PC-9 (cell line): ENCODE data around the gene MRC2. TPM values are rescaled to one million over a fixed set of nuclear protein-coding genes. Genes with fewer than 3 reads are reported as not detected.

Experiments used
- BruUV-seq: library from RNA; stranded (reverse); fragments of 400-500 nt; replicated peaks from 2 replicates; lab custom pipeline; 2021; lab: Mats Ljungman, UMichigan
- CTCF ChIA-PET: fragments of 300-600 bp; sonication (Branson Sonifier 250); formaldehyde crosslinking; loops from one replicate; lab custom pipeline; 2022; ENCODE audit warnings: antibody characterized with exemption; lab: Charles Lee
- POLR2A ChIA-PET: fragments of 300-600 bp; sonication (Branson Sonifier 250); formaldehyde crosslinking; loops from one replicate; lab custom pipeline; 2022; ENCODE audit warnings: antibody characterized with exemption; ENCODE audit not compliant: unreplicated experiment; lab: Charles Lee
- DNase-seq, 2 experiments: peaks; one replicate each; pipeline versions ENCODE4 v3.0.0 to v3.0.0-alpha.2; 2015 to 2022; ENCODE audit warnings: mixed read lengths in 1 of 2
- H2AFZ ChIP-seq: fragments of 200-600 bp; sonication (generic); 2 replicates; pipeline ENCODE4 v1.8.1; 2017; ENCODE audit warnings: antibody characterized with exemption
- H3F3A ChIP-seq: fragments of 200-600 bp; sonication (generic); 2 replicates; pipeline ENCODE4 v1.8.1; 2017; ENCODE audit warnings: antibody characterized with exemption, mild to moderate bottlenecking, low read depth; ENCODE audit not compliant: insufficient read depth
- H3K27ac ChIP-seq: fragments of 200-600 bp; sonication (generic); 2 replicates; pipeline ENCODE4 v1.6.1; 2016; ENCODE audit warnings: mixed run types
- H3K27me3 ChIP-seq: fragments of 200-600 bp; sonication (generic); 2 replicates; pipeline ENCODE4 v1.6.1; 2016; ENCODE audit warnings: low read depth, mixed run types; ENCODE audit not compliant: insufficient read depth
- H3K36me3 ChIP-seq: fragments of 200-600 bp; sonication (generic); 2 replicates; pipeline ENCODE4 v1.6.1; 2016; ENCODE audit warnings: low read depth, mixed run types
- H3K4me1 ChIP-seq: fragments of 200-600 bp; sonication (generic); replicated peaks from 2 replicates; pipeline ENCODE4 v1.6.1; 2016; ENCODE audit warnings: mixed run types; ENCODE audit not compliant: insufficient read depth
- H3K4me2 ChIP-seq: fragments of 200-600 bp; sonication (generic); 2 replicates; pipeline ENCODE4 v1.6.1; 2017; ENCODE audit warnings: mixed run types
- H3K4me3 ChIP-seq: fragments of 200-600 bp; sonication (generic); 2 replicates; pipeline ENCODE4 v1.6.1; 2016; ENCODE audit warnings: mixed run types
- H3K79me2 ChIP-seq: fragments of 200-600 bp; sonication (generic); 2 replicates; pipeline ENCODE4 v1.6.1; 2017; ENCODE audit warnings: low read depth, mixed run types
- H3K9me2 ChIP-seq: fragments of 200-600 bp; sonication (generic); 2 replicates; pipeline ENCODE4 v1.8.1; 2017; ENCODE audit warnings: mild to moderate bottlenecking; ENCODE audit not compliant: insufficient read depth
- H3K9me3 ChIP-seq: fragments of 200-600 bp; sonication (generic); 2 replicates; pipeline ENCODE4 v1.8.1; 2016; ENCODE audit warnings: low read depth; ENCODE audit not compliant: insufficient read depth
- H4K20me1 ChIP-seq: fragments of 200-600 bp; sonication (generic); 2 replicates; pipeline ENCODE4 v1.8.1; 2017; ENCODE audit not compliant: insufficient read depth
- CTCF ChIP-seq: fragments of 200-600 bp; sonication (generic); conservative IDR thresholded peaks from 2 replicates; pipeline ENCODE4 v1.6.1; 2017; ENCODE audit warnings: mixed run types, antibody characterized with exemption, mild to moderate bottlenecking, moderate library complexity
- EZH2 ChIP-seq: fragments of 200-600 bp; sonication (generic); IDR thresholded peaks from 2 replicates; pipeline ENCODE4 v1.8.0; 2017; ENCODE audit warnings: antibody characterized with exemption, low read depth
- intact Hi-C: fragments of 100-400 bp; cut with micrococcal nuclease; formaldehyde crosslinking; loops from one replicate; pipeline ENCODE4 v1.10.0; 2022; ENCODE audit not compliant: unreplicated experiment
- total RNA-seq: library from RNA; stranded (reverse); gene quantifications from 2 replicates; pipeline ENCODE4 v1.2.3, GENCODE V29; 2021

Gene MRC2
- total RNA-seq, 1 experiment from 2014 or later, result 1.0 TPM

GRCh38 chr17:62615503-62615902 is 12.0 kb upstream of the MRC2 start:
- Histone ChIP-seq H3K9me3 (no peaks in the 10 kb centered on the region), H3K4me3 (no peak overlapping the region), H3K4me2 (no peak overlapping the region), H2AFZ (no peak overlapping the region), H3K4me1 (no peaks in the 10 kb centered on the region), H3F3A (peaks cover 5% of the 10 kb centered on the region; the same call in 1 of the 2 replicates), H3K27me3 (no peaks in the 10 kb centered on the region), H3K36me3 (peaks cover 8% of the 10 kb centered on the region; the same call in 1 of the 2 replicates), H3K79me2 (no peaks in the 10 kb centered on the region), H3K9me2 (no peaks in the 10 kb centered on the region), H4K20me1 (no peaks in the 10 kb centered on the region), H3K27ac (no peak overlapping the region)
- POLR2A ChIA-PET, result interaction anchor here (0.5 to 0.6 kb wide), 2 partner anchors 824 to 970 kb away, joined by 7 to 33 read pairs; no protein-coding TSS in a partner anchor
- no peak for DNase-seq
- CTCF ChIA-PET, result no interaction called here
- TF ChIP-seq EZH2 (no peak), CTCF (no peak)
- intact Hi-C loops, result no loop called here
- BruUV-seq, result no TSS peak

GRCh38 chr17:62616993-62617893 is 10.2 kb upstream of the MRC2 start:
- Histone ChIP-seq H3K79me2 (no peaks in the 10 kb centered on the region), H4K20me1 (no peaks in the 10 kb centered on the region), H3K9me3 (no peaks in the 10 kb centered on the region), H3K4me1 (no peaks in the 10 kb centered on the region), H3K9me2 (no peaks in the 10 kb centered on the region), H3K27me3 (no peaks in the 10 kb centered on the region), H3F3A (peaks cover 5% of the 10 kb centered on the region; the same call in 1 of the 2 replicates), H3K4me3 (no peak overlapping the region), H3K4me2 (no peak overlapping the region), H3K36me3 (peaks cover 1% of the 10 kb centered on the region; the same call in 1 of the 2 replicates), H2AFZ (no peak overlapping the region), H3K27ac (no peak overlapping the region)
- DNase-seq, result no peak
- intact Hi-C loops, result no loop called here
- CTCF ChIA-PET, result interaction anchor here (0.6 kb wide), 1 partner anchor 1340 kb away, joined by 8 read pairs; no protein-coding TSS in a partner anchor
- no TSS peak for BruUV-seq
- TF ChIP-seq EZH2 (no peak), CTCF (no peak)
- POLR2A ChIA-PET, result no interaction called here

GRCh38 chr17:62617894-62618472 is 9.5 kb upstream of the MRC2 start:
- Histone ChIP-seq H3K27me3 (no peaks in the 10 kb centered on the region), H2AFZ (no peak overlapping the region), H3K79me2 (no peaks in the 10 kb centered on the region), H3K4me2 (no peak overlapping the region), H3F3A (peaks cover 5% of the 10 kb centered on the region; the same call in 1 of the 2 replicates), H3K9me3 (no peaks in the 10 kb centered on the region), H3K9me2 (no peaks in the 10 kb centered on the region), H4K20me1 (no peaks in the 10 kb centered on the region), H3K27ac (no peak overlapping the region), H3K4me1 (no peaks in the 10 kb centered on the region), H3K36me3 (no peaks in the 10 kb centered on the region), H3K4me3 (no peak overlapping the region)
- BruUV-seq, result no TSS peak
- intact Hi-C loops, result no loop called here
- POLR2A ChIA-PET, result no interaction called here
- DNase-seq, result no peak
- CTCF ChIA-PET, result no interaction called here
- TF ChIP-seq EZH2, result no peak
- TF ChIP-seq CTCF, result no peak
